Brain microvascular endothelial cell (primary cell): ENCODE data around the gene ALS2.

Experiments used
- DNase-seq: peaks from one replicate; pipeline ENCODE4 v3.0.0-alpha.2; 2020
- H3K27ac ChIP-seq: fragments of 250-450 bp; sonication (Bioruptor Pico); 2 replicates; pipeline ENCODE4 v1.5.1; 2020; ENCODE audit warnings: mild to moderate bottlenecking, moderate library complexity
- H3K27me3 ChIP-seq: fragments of 250-450 bp; sonication (Bioruptor Pico); replicated peaks from 2 replicates; pipeline ENCODE4 v1.5.1; 2020; ENCODE audit warnings: mild to moderate bottlenecking
- H3K36me3 ChIP-seq: fragments of 250-450 bp; sonication (Bioruptor Pico); replicated peaks from 2 replicates; pipeline ENCODE4 v1.5.1; 2020; ENCODE audit warnings: mild to moderate bottlenecking
- H3K4me3 ChIP-seq: 2 replicates; pipeline ENCODE4 v1.5.1; 2011; ENCODE audit warnings: low read depth, mild to moderate bottlenecking, control low read depth, low read length, moderate library complexity
- in situ Hi-C: cut with HindIII; loops from 2 replicates; pipeline ENCODE4 v1.10.0; 2017; ENCODE audit warnings: low sequenced_read_pairs, low pct_ligation_motif_present
- TF ChIP-seq, protein P1 (sequence below): IDR thresholded peaks from 2 replicates; pipeline ENCODE4 v1.5.1; 2011; ENCODE audit warnings: low read depth, mild to moderate bottlenecking, moderate library complexity, low read length, control low read depth, inconsistent platforms; ENCODE audit errors: missing control alignments

The ALS2 gene

GRCh38 chr2:201734111-201734510 lies 46.6 kb downstream of the ALS2 start:
- TF ChIP-seq, protein P1, sequence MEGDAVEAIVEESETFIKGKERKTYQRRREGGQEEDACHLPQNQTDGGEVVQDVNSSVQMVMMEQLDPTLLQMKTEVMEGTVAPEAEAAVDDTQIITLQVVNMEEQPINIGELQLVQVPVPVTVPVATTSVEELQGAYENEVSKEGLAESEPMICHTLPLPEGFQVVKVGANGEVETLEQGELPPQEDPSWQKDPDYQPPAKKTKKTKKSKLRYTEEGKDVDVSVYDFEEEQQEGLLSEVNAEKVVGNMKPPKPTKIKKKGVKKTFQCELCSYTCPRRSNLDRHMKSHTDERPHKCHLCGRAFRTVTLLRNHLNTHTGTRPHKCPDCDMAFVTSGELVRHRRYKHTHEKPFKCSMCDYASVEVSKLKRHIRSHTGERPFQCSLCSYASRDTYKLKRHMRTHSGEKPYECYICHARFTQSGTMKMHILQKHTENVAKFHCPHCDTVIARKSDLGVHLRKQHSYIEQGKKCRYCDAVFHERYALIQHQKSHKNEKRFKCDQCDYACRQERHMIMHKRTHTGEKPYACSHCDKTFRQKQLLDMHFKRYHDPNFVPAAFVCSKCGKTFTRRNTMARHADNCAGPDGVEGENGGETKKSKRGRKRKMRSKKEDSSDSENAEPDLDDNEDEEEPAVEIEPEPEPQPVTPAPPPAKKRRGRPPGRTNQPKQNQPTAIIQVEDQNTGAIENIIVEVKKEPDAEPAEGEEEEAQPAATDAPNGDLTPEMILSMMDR = no peak
- H3K27me3 ChIP-seq = no peaks in the 10 kb centered on the region
- H3K4me3 ChIP-seq = no peak overlapping the region
- peaks cover 36% of the 10 kb centered on the region for H3K36me3 ChIP-seq
- DNase-seq = no peak
- in situ Hi-C loops = no loop called here
- no peak overlapping the region for H3K27ac ChIP-seq

- Histone ChIP-seq H3K27ac (no peak overlapping the region), H3K27me3 (no peaks in the 10 kb centered on the region), H3K36me3 (peaks cover 34% of the 10 kb centered on the region), H3K4me3 (no peak overlapping the region)
- TF ChIP-seq, protein P1 = no peak
- no peak for DNase-seq
- in situ Hi-C loops = no loop called here
These were observed 47.2 kb downstream of the ALS2 start for GRCh38 chr2:201733544-201733943.

DNA sequence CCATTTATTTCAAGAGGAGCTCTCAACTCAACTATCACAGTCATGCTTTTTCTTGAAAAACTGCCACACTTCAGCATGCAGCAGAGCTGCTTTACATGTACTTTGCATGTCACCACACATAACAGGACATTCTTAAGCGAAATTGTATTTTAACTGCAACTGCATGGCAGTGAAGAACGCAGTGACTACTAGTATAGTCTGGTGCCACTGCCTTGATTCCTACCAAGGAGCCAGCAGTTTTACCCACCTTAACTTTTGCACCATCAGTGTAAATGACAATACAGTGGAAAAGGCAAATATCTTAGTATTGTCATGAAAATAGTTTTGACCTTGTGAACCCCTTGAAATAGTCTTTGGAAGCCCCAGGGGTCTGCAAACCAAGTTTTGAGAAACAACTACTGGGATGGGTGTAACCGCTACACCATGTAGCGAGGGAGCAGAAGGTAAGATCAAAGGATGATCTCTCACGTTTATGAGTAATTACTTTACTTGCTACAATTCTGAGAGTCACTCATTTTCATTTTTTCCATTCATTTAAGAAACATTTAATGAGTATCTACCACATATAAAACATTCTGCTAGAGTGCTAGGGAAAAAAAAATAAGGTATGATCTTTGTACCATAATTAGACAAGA lies 50.0 kb downstream of the ALS2 start:
- Histone ChIP-seq H3K36me3 (peaks cover 40% of the 10 kb centered on the region), H3K27ac (no peak overlapping the region), H3K27me3 (no peaks in the 10 kb centered on the region), H3K4me3 (no peak overlapping the region)
- TF ChIP-seq, protein P1 = no peak
- in situ Hi-C loops = no loop called here
- no peak for DNase-seq

GRCh38 chr2:201715459-201715858 lies 65.3 kb downstream of the ALS2 start:
- DNase-seq = no peak
- H3K4me3 ChIP-seq = no peak overlapping the region
- TF ChIP-seq, protein P1 = no peak
- no peaks in the 10 kb centered on the region for H3K27me3 ChIP-seq
- in situ Hi-C loops = no loop called here
- H3K36me3 ChIP-seq = peaks cover 51% of the 10 kb centered on the region
- no peak overlapping the region for H3K27ac ChIP-seq

GRCh38 chr2:201712726-201713125 lies 68.0 kb downstream of the ALS2 start:
- no peaks in the 10 kb centered on the region for H3K27me3 ChIP-seq
- H3K27ac ChIP-seq = no peak overlapping the region
- peaks cover 49% of the 10 kb centered on the region for H3K36me3 ChIP-seq
- in situ Hi-C loops = no loop called here
- DNase-seq = no peak
- no peak overlapping the region for H3K4me3 ChIP-seq
- TF ChIP-seq, protein P1 = no peak

DNA sequence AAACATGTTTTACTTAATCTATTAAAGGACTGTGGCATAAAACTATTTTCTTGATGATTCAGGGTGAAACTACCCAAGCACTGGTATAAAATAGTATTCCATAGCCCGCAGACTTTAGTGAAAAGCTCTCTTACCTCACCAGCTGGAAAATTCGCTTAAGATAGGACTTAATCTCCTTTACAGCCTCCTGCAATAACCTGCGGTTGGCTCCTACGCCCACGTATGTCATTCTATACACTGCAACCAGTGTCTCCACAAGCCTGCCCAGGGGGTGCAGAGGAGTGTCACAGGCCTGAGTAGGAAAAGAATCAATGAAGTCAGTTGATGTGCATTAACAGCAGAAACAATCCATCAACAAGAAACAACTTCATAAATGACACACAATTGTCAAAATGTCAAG lies 71.0 kb downstream of the ALS2 start:
- Histone ChIP-seq H3K4me3 (no peak overlapping the region), H3K36me3 (peaks cover 39% of the 10 kb centered on the region), H3K27ac (no peak overlapping the region), H3K27me3 (no peaks in the 10 kb centered on the region)
- in situ Hi-C loops = no loop called here
- DNase-seq = no peak
- TF ChIP-seq, protein P1 = no peak
